Measurements from ENCODE around the gene PHACTR1.

Gene PHACTR1

GRCh38 chr6:13297391-13297790 lies 580.8 kb downstream of the PHACTR1 start:
- Histone ChIP-seq H3K27me3 (ENCODE audit: control insufficient read depth, insufficient read depth, low read length) (no peaks in the 10 kb centered on the region), H3K4me1 (peaks cover 6% of the 10 kb centered on the region), H3K9ac (no peak overlapping the region), H3K9me3 (ENCODE audit: control insufficient read depth, low read length) (no peaks in the 10 kb centered on the region), H3K4me2 (ENCODE audit: low read length) (no peak overlapping the region), H3K79me2 (no peaks in the 10 kb centered on the region), H3K4me3 (ENCODE audit: low read depth, low read length) (no peak overlapping the region), H3K27ac (no peak overlapping the region), H3K36me3 (ENCODE audit: control insufficient read depth, insufficient read depth, low read length) (no peaks in the 10 kb centered on the region), H2AFZ (no peak overlapping the region)
- TF ChIP-seq CTCF (IDR thresholded peaks at IDR 0.05) = no peak

GRCh38 chr6:13298446-13298845 lies 581.9 kb downstream of the PHACTR1 start:
- no peaks in the 10 kb centered on the region for H3K36me3 ChIP-seq (ENCODE audit: control insufficient read depth, insufficient read depth, low read length)
- no peak overlapping the region for H3K4me2 ChIP-seq (ENCODE audit: low read length)
- H3K4me1 ChIP-seq = peaks cover 6% of the 10 kb centered on the region
- H3K4me3 ChIP-seq (ENCODE audit: low read depth, low read length) = no peak overlapping the region
- H3K27ac ChIP-seq = no peak overlapping the region
- no peak overlapping the region for H3K9ac ChIP-seq
- H3K79me2 ChIP-seq = no peaks in the 10 kb centered on the region
- H3K27me3 ChIP-seq (ENCODE audit: control insufficient read depth, insufficient read depth, low read length) = no peaks in the 10 kb centered on the region
- no peak for TF ChIP-seq CTCF (IDR thresholded peaks at IDR 0.05)
- H3K9me3 ChIP-seq (ENCODE audit: control insufficient read depth, low read length) = no peaks in the 10 kb centered on the region
- H2AFZ ChIP-seq = no peak overlapping the region

GRCh38 chr6:13299403-13299821 lies 582.8 kb downstream of the PHACTR1 start:
- Histone ChIP-seq H3K9ac (no peak overlapping the region), H2AFZ (no peak overlapping the region), H3K4me3 (ENCODE audit: low read depth, low read length) (no peak overlapping the region), H3K4me2 (ENCODE audit: low read length) (no peak overlapping the region), H3K9me3 (ENCODE audit: control insufficient read depth, low read length) (no peaks in the 10 kb centered on the region), H3K79me2 (no peaks in the 10 kb centered on the region), H3K27me3 (ENCODE audit: control insufficient read depth, insufficient read depth, low read length) (no peaks in the 10 kb centered on the region), H3K4me1 (peaks cover 6% of the 10 kb centered on the region), H3K36me3 (ENCODE audit: control insufficient read depth, insufficient read depth, low read length) (no peaks in the 10 kb centered on the region), H3K27ac (no peak overlapping the region)
- TF ChIP-seq CTCF (IDR thresholded peaks at IDR 0.05) = no peak

GRCh38 chr6:13299918-13300317 lies 583.4 kb downstream of the PHACTR1 start:
- Histone ChIP-seq H3K4me3 (ENCODE audit: low read depth, low read length) (no peak overlapping the region), H3K9ac (no peak overlapping the region), H3K9me3 (ENCODE audit: control insufficient read depth, low read length) (no peaks in the 10 kb centered on the region), H3K27me3 (ENCODE audit: control insufficient read depth, insufficient read depth, low read length) (no peaks in the 10 kb centered on the region), H2AFZ (no peak overlapping the region), H3K4me2 (ENCODE audit: low read length) (no peak overlapping the region), H3K36me3 (ENCODE audit: control insufficient read depth, insufficient read depth, low read length) (no peaks in the 10 kb centered on the region), H3K27ac (no peak overlapping the region), H3K4me1 (peaks cover 6% of the 10 kb centered on the region), H3K79me2 (no peaks in the 10 kb centered on the region)
- TF ChIP-seq CTCF (IDR thresholded peaks at IDR 0.05) = no peak
